Measurements from ENCODE around the gene RHEBL1. TPM values are rescaled to one million over a fixed set of nuclear protein-coding genes. Genes with fewer than 3 reads are reported as not detected.

RHEBL1 gene
- total RNA-seq, 1 experiment from 2014 or later: 1.3 TPM

DNA sequence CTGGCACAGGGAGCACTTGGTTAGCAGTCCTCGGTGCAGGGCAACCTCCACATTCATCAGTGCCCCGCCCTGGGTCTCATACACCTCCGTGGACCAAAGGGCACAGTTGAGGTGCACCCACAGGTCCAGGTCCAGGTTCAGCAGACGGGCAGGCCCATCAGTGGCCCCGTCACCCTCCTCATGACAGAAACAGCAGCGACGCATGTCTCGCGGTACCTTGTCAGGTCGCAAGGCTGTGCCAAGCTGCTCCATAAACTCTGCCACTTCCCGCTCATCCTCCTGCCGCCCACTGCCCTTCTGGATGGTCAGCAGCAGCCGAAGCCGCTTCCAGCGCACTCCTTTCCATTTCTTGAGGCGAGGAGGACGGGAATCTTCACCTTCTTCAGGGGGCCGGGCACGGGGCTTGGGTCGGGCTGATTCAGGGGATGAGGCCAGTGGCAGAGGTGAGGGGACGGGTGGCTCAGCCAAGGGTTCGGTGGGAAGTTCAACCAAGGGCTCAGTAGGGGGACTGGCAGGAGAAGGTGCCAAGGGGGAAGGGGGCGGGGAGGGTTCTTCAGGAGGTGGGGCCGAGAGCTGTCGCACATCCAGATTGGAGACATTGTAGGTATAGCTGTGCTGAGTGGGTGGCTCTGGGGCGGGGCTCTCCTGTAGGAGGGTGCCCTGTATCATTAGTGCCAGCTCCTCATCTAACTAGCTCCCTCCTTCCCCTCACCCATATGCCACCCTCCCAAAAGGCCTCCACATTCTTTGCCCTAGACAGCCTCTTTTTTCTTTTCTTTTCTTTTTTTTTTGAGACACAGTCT is 42.9 kb downstream of the RHEBL1 start:
- H3K4me3 ChIP-seq (ENCODE audit: low read depth, low read length, poor library complexity, severe bottlenecking): no peak overlapping the region
- no peak overlapping the region for H3K27ac ChIP-seq (ENCODE audit: low read depth, low read length, poor library complexity, severe bottlenecking)
- no TSS peak for BruUV-seq (replicated peaks)
- H3K36me3 ChIP-seq (ENCODE audit: insufficient read depth, low read length, poor library complexity, severe bottlenecking): peaks cover 99% of the 10 kb centered on the region
- no peak for TF ChIP-seq EZH2 (IDR thresholded peaks at IDR 0.05; ENCODE audit: borderline replicate concordance, low read depth, low read length, poor library complexity, severe bottlenecking)
- TF ChIP-seq, protein P1, sequence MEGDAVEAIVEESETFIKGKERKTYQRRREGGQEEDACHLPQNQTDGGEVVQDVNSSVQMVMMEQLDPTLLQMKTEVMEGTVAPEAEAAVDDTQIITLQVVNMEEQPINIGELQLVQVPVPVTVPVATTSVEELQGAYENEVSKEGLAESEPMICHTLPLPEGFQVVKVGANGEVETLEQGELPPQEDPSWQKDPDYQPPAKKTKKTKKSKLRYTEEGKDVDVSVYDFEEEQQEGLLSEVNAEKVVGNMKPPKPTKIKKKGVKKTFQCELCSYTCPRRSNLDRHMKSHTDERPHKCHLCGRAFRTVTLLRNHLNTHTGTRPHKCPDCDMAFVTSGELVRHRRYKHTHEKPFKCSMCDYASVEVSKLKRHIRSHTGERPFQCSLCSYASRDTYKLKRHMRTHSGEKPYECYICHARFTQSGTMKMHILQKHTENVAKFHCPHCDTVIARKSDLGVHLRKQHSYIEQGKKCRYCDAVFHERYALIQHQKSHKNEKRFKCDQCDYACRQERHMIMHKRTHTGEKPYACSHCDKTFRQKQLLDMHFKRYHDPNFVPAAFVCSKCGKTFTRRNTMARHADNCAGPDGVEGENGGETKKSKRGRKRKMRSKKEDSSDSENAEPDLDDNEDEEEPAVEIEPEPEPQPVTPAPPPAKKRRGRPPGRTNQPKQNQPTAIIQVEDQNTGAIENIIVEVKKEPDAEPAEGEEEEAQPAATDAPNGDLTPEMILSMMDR (conservative IDR thresholded peaks at IDR 0.05; ENCODE audit: low read depth, low read length): no peak
- DNase-seq (ENCODE audit: low spot score): no peak
- H3K27me3 ChIP-seq (replicated peaks; ENCODE audit: insufficient read depth, low read depth, low read length, poor library complexity): no peaks in the 10 kb centered on the region
- CTCF ChIA-PET: no interaction called here
- POLR2A ChIA-PET (ENCODE audit: low non-redundant PET): no interaction called here
- H3K4me1 ChIP-seq (ENCODE audit: insufficient read depth, low read length, poor library complexity, severe bottlenecking): no peaks in the 10 kb centered on the region
- intact Hi-C loops (cut with micrococcal nuclease; ENCODE audit: unreplicated experiment): no loop called here
- no peaks in the 10 kb centered on the region for H3K9me3 ChIP-seq (ENCODE audit: low read depth, low read length, poor library complexity, severe bottlenecking)

DNA sequence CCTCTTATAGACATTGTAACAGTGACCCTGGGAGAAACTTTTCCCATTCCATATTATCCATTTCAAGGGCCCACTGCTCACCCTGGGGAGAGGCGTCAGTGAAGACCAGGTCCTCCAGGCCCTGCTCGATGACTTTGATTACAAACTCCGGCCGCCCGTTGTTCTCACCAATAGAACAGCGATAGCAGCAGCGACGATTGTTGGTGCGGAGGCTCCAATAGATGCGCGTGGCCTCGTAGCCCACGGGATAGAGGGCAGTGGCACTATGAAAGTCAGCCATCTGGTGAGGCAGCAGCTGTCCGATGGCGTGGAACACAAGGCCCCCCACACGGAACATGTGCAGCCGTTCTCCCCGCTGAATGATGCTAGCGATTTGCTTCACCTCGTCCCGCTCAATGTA is 43.7 kb downstream of the RHEBL1 start:
- Histone ChIP-seq H3K36me3 (ENCODE audit: insufficient read depth, low read length, poor library complexity, severe bottlenecking) (peaks cover 99% of the 10 kb centered on the region), H3K4me3 (ENCODE audit: low read depth, low read length, poor library complexity, severe bottlenecking) (no peak overlapping the region), H3K9me3 (ENCODE audit: low read depth, low read length, poor library complexity, severe bottlenecking) (no peaks in the 10 kb centered on the region), H3K4me1 (ENCODE audit: insufficient read depth, low read length, poor library complexity, severe bottlenecking) (no peaks in the 10 kb centered on the region), H3K27ac (ENCODE audit: low read depth, low read length, poor library complexity, severe bottlenecking) (no peak overlapping the region), H3K27me3 (replicated peaks; ENCODE audit: insufficient read depth, low read depth, low read length, poor library complexity) (no peaks in the 10 kb centered on the region)
- no peak for DNase-seq (ENCODE audit: low spot score)
- no TSS peak for BruUV-seq (replicated peaks)
- intact Hi-C loops (cut with micrococcal nuclease; ENCODE audit: unreplicated experiment): no loop called here
- no peak for TF ChIP-seq EZH2 (IDR thresholded peaks at IDR 0.05; ENCODE audit: borderline replicate concordance, low read depth, low read length, poor library complexity, severe bottlenecking)
- TF ChIP-seq, protein P1 (conservative IDR thresholded peaks at IDR 0.05; ENCODE audit: low read depth, low read length): no peak
- CTCF ChIA-PET: no interaction called here
- POLR2A ChIA-PET (ENCODE audit: low non-redundant PET): no interaction called here

DNA sequence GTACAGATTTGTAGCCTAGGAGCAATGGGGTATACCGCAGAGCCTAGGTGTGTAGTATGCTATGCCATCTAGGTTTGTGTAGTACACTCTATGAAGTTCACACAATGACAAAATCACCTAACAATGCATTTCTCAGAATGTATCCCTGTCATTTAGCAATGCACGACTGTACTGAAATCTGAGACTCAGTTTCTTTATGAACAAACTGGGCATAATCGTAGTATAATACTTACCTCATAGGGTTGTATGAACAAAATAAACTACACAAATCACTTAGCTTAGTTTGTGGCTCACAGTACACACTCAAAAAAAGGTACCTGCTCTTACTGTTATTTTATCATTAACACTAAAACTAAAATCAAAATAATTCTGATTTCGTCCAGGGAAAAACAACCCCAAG is 44.3 kb downstream of the RHEBL1 start:
- ChIA-PET CTCF (no interaction called here), POLR2A (ENCODE audit: low non-redundant PET) (no interaction called here)
- Histone ChIP-seq H3K36me3 (ENCODE audit: insufficient read depth, low read length, poor library complexity, severe bottlenecking) (peaks cover 98% of the 10 kb centered on the region), H3K9me3 (ENCODE audit: low read depth, low read length, poor library complexity, severe bottlenecking) (no peaks in the 10 kb centered on the region), H3K4me3 (ENCODE audit: low read depth, low read length, poor library complexity, severe bottlenecking) (no peak overlapping the region), H3K4me1 (ENCODE audit: insufficient read depth, low read length, poor library complexity, severe bottlenecking) (no peaks in the 10 kb centered on the region), H3K27me3 (replicated peaks; ENCODE audit: insufficient read depth, low read depth, low read length, poor library complexity) (no peaks in the 10 kb centered on the region), H3K27ac (ENCODE audit: low read depth, low read length, poor library complexity, severe bottlenecking) (no peak overlapping the region)
- no peak for DNase-seq (ENCODE audit: low spot score)
- intact Hi-C loops (cut with micrococcal nuclease; ENCODE audit: unreplicated experiment): no loop called here
- no peak for TF ChIP-seq EZH2 (IDR thresholded peaks at IDR 0.05; ENCODE audit: borderline replicate concordance, low read depth, low read length, poor library complexity, severe bottlenecking)
- TF ChIP-seq, protein P1 (conservative IDR thresholded peaks at IDR 0.05; ENCODE audit: low read depth, low read length): no peak
- no TSS peak for BruUV-seq (replicated peaks)

Measured in A673 (cell line).